Measurements from ENCODE around the gene EIF4B. TPM values are rescaled to one million over a fixed set of nuclear protein-coding genes. Genes with fewer than 3 reads are reported as not detected.

Gene EIF4B
- total and polyA plus RNA-seq, 2 of the 13 experiments (the other 11 are each of a cell fraction or from before 2014, with no cell fraction given), result 416 to 548 TPM

GRCh38 chr12:53046655-53047220, 40.5 kb downstream of the EIF4B start (continued):
- no peak for TF ChIP-seq ZNF790 (CRISPR knock-in tag; IDR thresholded peaks at IDR 0.05; ENCODE audit: borderline replicate concordance)

GRCh38 chr12:53047221-53048032, 41.2 kb downstream of the EIF4B start:
- POLR2A ChIA-PET, result interaction anchor here (0.7 to 8.3 kb wide), 18 partner anchors 8 to 274 kb away, joined by 3 to 83 read pairs (median 4); partner anchors contain the start of genes AAAS, EIF4B, PFDN5 and SOAT2
- H3K9me3 ChIP-seq (ENCODE audit: low read length), result no peaks in the 10 kb centered on the region
- no peaks in the 10 kb centered on the region for H4K20me1 ChIP-seq (ENCODE audit: insufficient read depth, low read length)
- CTCF ChIA-PET (ENCODE audit: low intra/inter-chr PET ratio, low total read pairs), result interaction anchor here (1.6 to 1.7 kb wide), 2 partner anchors 8 to 14 kb away, joined by 4 read pairs; no protein-coding TSS in a partner anchor
- WGBS (ENCODE audit: low lambda C conversion rate), result 0% methylated on average over 7 of the region's 94 CpGs
- H3K4me2 ChIP-seq (ENCODE audit: low read depth, low read length), result peak overlapping the region; percentile 99
- H3K27me3 ChIP-seq (ENCODE audit: control insufficient read depth in 1 of 2, insufficient read depth in 2 of 2, low read length in 2 of 2), result no peaks in the 10 kb centered on the region; a peak in 1 of 5 replicates
- peak; percentile 44 for DNase-seq (ENCODE audit: low spot score)
- no peak overlapping the region for H2AFZ ChIP-seq (ENCODE audit: low read length)
- in situ Hi-C loops (cut with HindIII; ENCODE audit: extremely low pct_ligation_motif_present, low pct_unique_long_range_greater_than_20kb), result no loop called here
- BruUV-seq (replicated peaks), result no TSS peak
- H3K36me3 ChIP-seq (replicated peaks in 1 of 2; ENCODE audit: control insufficient read depth in 1 of 2, insufficient read depth in 2 of 2, low read length in 2 of 2), result no peaks in the 10 kb centered on the region
- peaks cover 17% of the 10 kb centered on the region for H3K79me2 ChIP-seq (ENCODE audit: insufficient read depth, low read length)
- peak overlapping the region; percentile 77 to 91 (median 83) for H3K4me3 ChIP-seq (replicated peaks in 1 of 3; ENCODE audit: insufficient read depth in 1 of 3, low read depth in 2 of 3, low read length in 3 of 3)
- intact Hi-C loops (cut with micrococcal nuclease; ENCODE audit: unreplicated experiment), result no loop called here
- peak overlapping the region; percentile 83 for H3K9ac ChIP-seq (ENCODE audit: insufficient read depth, low read depth, low read length)
- ATAC-seq, result peak; percentile 2
- peaks cover 79% of the 10 kb centered on the region for H3K4me1 ChIP-seq (ENCODE audit: insufficient read depth, low read length)
- H3K27ac ChIP-seq (ENCODE audit: extremely low read length, insufficient read depth, low read length), result peak overlapping the region; percentile 89
- FAIRE-seq, result no peak
- TF ChIP-seq NFE2L1 (CRISPR knock-in tag; IDR thresholded peaks at IDR 0.05; ENCODE audit: borderline replicate concordance) (no peak), MXI1 (IDR thresholded peaks at IDR 0.05; ENCODE audit: borderline replicate concordance, low read depth, low read length) (0 out of 3 replicates have a peak, but pooled peaks have one; percentile 26), AGO1 (IDR thresholded peaks at IDR 0.05; ENCODE audit: low read depth, low read length, poor library complexity, severe bottlenecking) (peak; percentile 52), ZNF343 (CRISPR knock-in tag; IDR thresholded peaks at IDR 0.05) (0 out of 2 replicates have a peak, but pooled peaks have one; percentile 8), ZBTB2 (CRISPR knock-in tag; IDR thresholded peaks at IDR 0.05; ENCODE audit: low read depth) (0 out of 2 replicates have a peak, but pooled peaks have one; percentile 69)
- TF ChIP-seq, protein P1, sequence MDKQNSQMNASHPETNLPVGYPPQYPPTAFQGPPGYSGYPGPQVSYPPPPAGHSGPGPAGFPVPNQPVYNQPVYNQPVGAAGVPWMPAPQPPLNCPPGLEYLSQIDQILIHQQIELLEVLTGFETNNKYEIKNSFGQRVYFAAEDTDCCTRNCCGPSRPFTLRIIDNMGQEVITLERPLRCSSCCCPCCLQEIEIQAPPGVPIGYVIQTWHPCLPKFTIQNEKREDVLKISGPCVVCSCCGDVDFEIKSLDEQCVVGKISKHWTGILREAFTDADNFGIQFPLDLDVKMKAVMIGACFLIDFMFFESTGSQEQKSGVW (CRISPR knock-in tag; IDR thresholded peaks at IDR 0.05; ENCODE audit: borderline replicate concordance), result no peak
- TF ChIP-seq, protein P2, sequence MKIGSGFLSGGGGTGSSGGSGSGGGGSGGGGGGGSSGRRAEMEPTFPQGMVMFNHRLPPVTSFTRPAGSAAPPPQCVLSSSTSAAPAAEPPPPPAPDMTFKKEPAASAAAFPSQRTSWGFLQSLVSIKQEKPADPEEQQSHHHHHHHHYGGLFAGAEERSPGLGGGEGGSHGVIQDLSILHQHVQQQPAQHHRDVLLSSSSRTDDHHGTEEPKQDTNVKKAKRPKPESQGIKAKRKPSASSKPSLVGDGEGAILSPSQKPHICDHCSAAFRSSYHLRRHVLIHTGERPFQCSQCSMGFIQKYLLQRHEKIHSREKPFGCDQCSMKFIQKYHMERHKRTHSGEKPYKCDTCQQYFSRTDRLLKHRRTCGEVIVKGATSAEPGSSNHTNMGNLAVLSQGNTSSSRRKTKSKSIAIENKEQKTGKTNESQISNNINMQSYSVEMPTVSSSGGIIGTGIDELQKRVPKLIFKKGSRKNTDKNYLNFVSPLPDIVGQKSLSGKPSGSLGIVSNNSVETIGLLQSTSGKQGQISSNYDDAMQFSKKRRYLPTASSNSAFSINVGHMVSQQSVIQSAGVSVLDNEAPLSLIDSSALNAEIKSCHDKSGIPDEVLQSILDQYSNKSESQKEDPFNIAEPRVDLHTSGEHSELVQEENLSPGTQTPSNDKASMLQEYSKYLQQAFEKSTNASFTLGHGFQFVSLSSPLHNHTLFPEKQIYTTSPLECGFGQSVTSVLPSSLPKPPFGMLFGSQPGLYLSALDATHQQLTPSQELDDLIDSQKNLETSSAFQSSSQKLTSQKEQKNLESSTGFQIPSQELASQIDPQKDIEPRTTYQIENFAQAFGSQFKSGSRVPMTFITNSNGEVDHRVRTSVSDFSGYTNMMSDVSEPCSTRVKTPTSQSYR (CRISPR knock-in tag; IDR thresholded peaks at IDR 0.05; ENCODE audit: borderline replicate concordance), result 0 out of 2 replicates have a peak, but pooled peaks have one; percentile 6
- TF ChIP-seq, protein P3, sequence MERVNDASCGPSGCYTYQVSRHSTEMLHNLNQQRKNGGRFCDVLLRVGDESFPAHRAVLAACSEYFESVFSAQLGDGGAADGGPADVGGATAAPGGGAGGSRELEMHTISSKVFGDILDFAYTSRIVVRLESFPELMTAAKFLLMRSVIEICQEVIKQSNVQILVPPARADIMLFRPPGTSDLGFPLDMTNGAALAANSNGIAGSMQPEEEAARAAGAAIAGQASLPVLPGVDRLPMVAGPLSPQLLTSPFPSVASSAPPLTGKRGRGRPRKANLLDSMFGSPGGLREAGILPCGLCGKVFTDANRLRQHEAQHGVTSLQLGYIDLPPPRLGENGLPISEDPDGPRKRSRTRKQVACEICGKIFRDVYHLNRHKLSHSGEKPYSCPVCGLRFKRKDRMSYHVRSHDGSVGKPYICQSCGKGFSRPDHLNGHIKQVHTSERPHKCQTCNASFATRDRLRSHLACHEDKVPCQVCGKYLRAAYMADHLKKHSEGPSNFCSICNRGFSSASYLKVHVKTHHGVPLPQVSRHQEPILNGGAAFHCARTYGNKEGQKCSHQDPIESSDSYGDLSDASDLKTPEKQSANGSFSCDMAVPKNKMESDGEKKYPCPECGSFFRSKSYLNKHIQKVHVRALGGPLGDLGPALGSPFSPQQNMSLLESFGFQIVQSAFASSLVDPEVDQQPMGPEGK (CRISPR knock-in tag; IDR thresholded peaks at IDR 0.05), result peak; percentile 27
- TF ChIP-seq, protein P4, sequence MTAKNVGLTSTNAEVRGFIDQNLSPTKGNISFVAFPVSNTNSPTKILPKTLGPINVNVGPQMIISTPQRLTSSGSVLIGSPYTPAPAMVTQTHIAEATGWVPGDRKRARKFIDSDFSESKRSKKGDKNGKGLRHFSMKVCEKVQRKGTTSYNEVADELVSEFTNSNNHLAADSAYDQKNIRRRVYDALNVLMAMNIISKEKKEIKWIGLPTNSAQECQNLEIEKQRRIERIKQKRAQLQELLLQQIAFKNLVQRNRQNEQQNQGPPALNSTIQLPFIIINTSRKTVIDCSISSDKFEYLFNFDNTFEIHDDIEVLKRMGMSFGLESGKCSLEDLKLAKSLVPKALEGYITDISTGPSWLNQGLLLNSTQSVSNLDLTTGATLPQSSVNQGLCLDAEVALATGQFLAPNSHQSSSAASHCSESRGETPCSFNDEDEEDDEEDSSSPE (CRISPR knock-in tag; IDR thresholded peaks at IDR 0.05), result peak; percentile 23; the same call in 1 of the 2 replicates
